Astrocyte of the spinal cord (primary cell): ENCODE measurements around the gene C11orf58.

Source experiments
- DNase-seq: peaks from one replicate; pipeline ENCODE4 v3.0.0; 2011; ENCODE audit warnings: low read depth, low spot score
- H3K4me3 ChIP-seq: 2 replicates; pipeline ENCODE4 v1.5.1; 2011; ENCODE audit warnings: low read depth, mild to moderate bottlenecking, low read length, moderate library complexity
- CTCF ChIP-seq: IDR thresholded peaks from 2 replicates; pipeline ENCODE4 v1.5.1; 2012; ENCODE audit warnings: low read depth, mild to moderate bottlenecking, low read length, inconsistent platforms
- in situ Hi-C: cut with HindIII; loops from 2 replicates; pipeline ENCODE4 v1.10.0; 2017; ENCODE audit warnings: low sequenced_read_pairs

Gene C11orf58

DNA sequence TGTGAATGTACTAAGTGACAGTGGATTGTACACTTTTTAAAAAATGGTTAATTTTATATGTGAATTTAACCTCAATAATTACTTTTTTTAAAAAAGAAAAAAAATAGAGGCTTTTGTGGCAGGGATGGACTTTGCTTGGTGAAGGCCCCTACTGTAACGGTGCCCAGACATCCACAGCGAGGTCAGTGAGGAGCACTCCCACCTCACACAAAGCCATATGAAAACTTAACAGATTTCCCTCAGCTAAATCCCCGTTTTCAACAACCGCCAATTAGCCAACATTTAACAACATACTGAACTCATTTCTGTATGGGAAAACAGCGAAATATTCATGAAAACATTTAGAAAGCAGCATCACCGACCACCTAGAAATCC is 642 bp upstream of the C11orf58 start:
- no peak for TF ChIP-seq CTCF
- H3K4me3 ChIP-seq, result peak overlapping the region; percentile 74
- in situ Hi-C loops, result no loop called here
- no peak for DNase-seq

DNA sequence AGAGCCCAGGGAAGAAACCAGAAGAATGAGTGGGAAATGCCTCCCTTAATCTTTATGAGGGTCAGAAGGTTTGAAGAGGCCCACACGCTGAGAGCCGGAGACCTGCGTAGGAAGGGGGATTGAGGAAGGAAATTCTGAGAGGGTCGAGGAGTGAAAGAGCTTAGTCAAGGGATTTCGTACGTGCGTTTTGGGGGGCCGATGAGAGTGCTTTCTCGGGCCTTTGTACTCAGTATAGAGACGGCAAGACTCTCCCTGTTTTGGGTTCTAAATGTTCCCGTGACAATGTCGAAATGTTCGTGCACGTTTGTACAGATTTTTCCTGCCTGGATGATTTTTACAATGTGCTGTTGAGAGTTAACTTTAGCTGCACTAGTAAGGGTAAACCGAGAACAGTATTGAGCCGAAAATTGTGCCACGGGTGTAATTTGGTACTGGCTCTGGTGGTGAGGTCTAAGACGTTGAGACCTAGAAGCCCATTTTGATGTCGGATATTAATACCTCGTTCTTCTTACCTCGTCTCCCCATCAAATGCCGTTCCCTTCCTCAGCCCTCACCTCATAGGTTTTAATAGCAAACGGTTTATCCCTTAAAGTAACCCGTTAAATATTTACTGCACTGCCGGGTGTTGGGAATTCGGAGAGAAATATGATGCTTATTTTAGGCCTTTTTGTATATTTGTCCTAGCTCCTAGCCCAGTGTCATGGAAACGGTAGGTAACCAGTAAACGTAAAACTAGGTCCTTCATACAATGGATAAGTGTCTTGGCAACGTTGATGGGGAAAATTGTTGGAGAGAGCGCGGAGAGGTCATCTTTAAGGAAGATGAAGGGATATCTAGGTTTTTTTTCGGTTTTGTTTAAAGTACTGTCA is 734 bp downstream of the C11orf58 start:
- in situ Hi-C loops, result no loop called here
- TF ChIP-seq CTCF, result no peak
- H3K4me3 ChIP-seq, result peak overlapping the region; percentile 74
- DNase-seq, result peak; percentile 42

- DNase-seq, result no peak
- in situ Hi-C loops, result no loop called here
- no peak for TF ChIP-seq CTCF
- no peak overlapping the region for H3K4me3 ChIP-seq
Measured at GRCh38 chr11:16741473-16741872, 3.0 kb downstream of the C11orf58 start.

GRCh38 chr11:16743478-16743877 is 5.0 kb downstream of the C11orf58 start:
- TF ChIP-seq CTCF, result no peak
- in situ Hi-C loops, result no loop called here
- DNase-seq, result no peak
- no peak overlapping the region for H3K4me3 ChIP-seq

- DNase-seq, result no peak
- H3K4me3 ChIP-seq, result no peak overlapping the region
- in situ Hi-C loops, result no loop called here
- no peak for TF ChIP-seq CTCF
Measured at GRCh38 chr11:16744128-16744725, 5.8 kb downstream of the C11orf58 start.

DNA sequence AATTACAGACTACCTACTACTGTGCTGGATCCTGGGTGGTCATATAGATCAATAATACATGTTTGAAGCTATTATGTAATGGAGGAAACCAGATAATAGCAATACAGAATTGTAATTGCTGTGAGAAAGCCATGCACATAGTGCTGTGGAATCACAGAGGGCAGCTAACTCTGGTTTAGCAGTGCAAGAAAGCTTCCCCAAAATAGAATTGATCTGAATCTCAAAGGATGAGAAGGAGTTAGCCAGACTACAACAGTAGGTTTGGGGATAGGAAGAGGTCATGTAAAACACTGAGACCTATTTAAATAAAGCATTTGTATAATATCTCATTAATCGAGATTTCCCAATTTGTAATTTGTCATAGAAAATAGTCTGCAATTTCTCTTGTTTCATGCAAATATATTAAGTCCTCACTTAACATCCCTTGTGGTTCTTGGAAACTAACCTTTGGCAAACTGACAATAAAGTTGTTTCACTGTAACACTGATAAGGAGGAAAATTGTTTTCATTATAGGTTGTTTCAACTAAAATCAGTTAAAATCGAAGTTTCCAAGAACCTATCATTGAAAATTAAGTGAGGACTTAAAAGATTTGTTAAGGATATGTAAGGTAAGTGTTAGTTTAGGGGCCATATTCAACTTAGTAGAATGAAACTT is 7.6 kb downstream of the C11orf58 start:
- H3K4me3 ChIP-seq, result no peak overlapping the region
- in situ Hi-C loops, result no loop called here
- TF ChIP-seq CTCF, result no peak
- DNase-seq, result no peak
